ENCODE results near the gene WEE2.
A peak's percentile ranks its signal among the peaks of the same experiment; 100 is the strongest.
"Not testable (repeated sequence)": the region's sequence is repeated elsewhere in the genome, so short reads cannot be mapped to it uniquely, and the experiment has no call there.

Gene WEE2

DNA sequence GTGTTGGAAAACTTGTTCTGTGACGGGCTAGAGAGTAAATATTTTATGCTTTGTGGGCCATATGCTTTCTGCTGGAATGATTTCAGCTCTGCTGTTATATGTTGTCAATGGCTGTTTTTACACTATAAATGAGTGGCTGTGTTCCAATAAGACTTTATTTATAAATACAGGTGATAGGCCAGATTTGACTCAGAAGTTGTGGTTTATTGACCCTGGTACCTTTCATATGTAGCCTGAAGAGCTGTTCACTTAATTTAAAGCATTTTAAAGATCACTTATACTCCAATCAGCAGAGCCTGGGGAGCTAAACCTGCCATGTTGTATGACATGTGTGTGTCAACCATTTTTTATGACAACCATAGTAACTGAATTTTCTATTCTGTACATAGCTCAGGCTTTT is 20.9 kb downstream of the WEE2 start:
- no peaks in the 10 kb centered on the region for H3K9me3 ChIP-seq
- TF ChIP-seq Cebpa-rat (IDR thresholded peaks at IDR 0.05) = no peak
- H3K27ac ChIP-seq = no peak overlapping the region
- H4K20me1 ChIP-seq = no peaks in the 10 kb centered on the region
- no peak overlapping the region for H3K9ac ChIP-seq
- no peaks in the 10 kb centered on the region for H3K4me1 ChIP-seq
- H3K4me2 ChIP-seq = no peak overlapping the region
- H3K27me3 ChIP-seq = no peaks in the 10 kb centered on the region
- H3K36me3 ChIP-seq = no peaks in the 10 kb centered on the region
- no peak overlapping the region for H3K4me3 ChIP-seq

DNA sequence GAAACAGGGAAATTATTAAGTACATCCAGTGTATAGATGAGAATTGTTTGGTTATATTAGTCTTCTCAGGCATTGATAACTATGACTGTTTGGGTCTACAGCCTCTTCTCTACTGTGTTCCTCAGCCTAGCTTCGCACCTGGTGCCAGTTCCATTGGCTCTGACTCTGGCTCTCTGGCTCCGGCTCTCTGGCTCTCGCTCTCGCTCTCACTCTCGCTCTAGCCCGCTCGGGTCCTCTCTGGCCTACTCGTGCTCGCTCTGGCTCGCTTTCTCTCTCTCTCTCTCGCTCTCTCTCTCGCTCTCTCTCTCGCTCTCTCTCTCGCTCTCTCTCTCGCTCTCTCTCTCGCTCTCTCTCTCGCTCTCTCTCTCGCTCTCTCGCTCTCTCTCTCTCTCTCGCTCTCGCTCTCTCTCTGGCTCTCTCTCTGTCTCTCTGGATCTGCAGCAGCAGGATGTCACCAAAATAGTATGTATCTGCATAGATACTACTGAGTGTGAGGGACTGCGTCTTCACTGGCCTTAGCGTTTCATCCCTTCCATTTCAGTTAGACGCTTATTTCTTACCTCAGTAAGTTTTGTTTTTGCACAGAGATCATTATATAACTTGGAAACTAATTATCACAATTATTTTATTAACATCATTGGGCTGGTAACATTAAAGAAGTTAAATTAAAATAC is 23.5 kb downstream of the WEE2 start:
- no peak overlapping the region for H3K27ac ChIP-seq

DNA sequence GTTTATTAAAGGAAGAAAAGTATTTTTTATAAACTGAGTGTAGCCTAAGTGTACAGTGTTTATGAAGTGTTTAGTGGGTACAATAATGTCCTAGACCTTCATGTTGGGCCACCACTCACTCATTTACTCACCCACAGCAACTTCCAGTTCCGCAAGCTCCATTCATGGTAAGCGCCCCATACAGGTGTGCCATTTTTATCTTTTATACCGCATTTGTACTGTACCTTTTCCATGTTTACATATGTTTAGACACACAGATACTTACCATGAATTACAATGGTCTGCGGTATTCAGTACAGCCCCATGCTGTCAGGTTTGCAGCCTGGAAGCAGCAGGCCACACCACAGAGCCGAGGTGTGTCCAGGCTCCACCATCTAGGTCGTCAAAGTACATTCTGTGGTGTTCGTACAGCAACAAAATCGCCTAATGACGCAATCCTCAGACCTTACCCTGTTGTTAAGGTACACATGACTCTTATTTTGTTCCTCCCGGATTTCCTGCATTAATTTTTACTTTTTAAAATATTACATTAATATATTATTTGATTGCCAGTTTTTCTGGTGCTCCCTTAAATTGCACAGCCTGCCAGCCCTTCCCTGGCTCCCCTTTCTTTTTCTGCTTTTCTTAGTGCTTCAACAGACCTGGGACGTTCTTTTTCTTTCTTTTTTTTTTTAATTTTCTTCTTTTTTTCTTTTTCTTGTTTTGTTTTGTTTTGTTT is 29.1 kb downstream of the WEE2 start:
- H3K4me1 ChIP-seq = peaks cover 34% of the 10 kb centered on the region
- H3K27ac ChIP-seq = peak overlapping the region; percentile 82
- H3K27me3 ChIP-seq = no peaks in the 10 kb centered on the region
- peak overlapping the region; percentile 88 for H3K9ac ChIP-seq
- peaks cover 23% of the 10 kb centered on the region for H4K20me1 ChIP-seq
- peak; percentile 60 for TF ChIP-seq Cebpa-rat (IDR thresholded peaks at IDR 0.05)
- H3K36me3 ChIP-seq = peaks cover 27% of the 10 kb centered on the region
- peak overlapping the region; percentile 87 for H3K4me2 ChIP-seq
- no peaks in the 10 kb centered on the region for H3K9me3 ChIP-seq
- H3K4me3 ChIP-seq = peak overlapping the region; percentile 80

More for the DNA sequence above, 23.5 kb downstream of the WEE2 start:
- H3K9me3 ChIP-seq = no peaks in the 10 kb centered on the region
- H3K36me3 ChIP-seq = no peaks in the 10 kb centered on the region
- no peak overlapping the region for H3K9ac ChIP-seq
- H3K27me3 ChIP-seq = no peaks in the 10 kb centered on the region
- no peak overlapping the region for H3K4me2 ChIP-seq
- peaks cover under 1% of the 10 kb centered on the region; the same call in 1 of the 2 replicates for H3K4me1 ChIP-seq
- H3K4me3 ChIP-seq = no peak overlapping the region
- H4K20me1 ChIP-seq = no peaks in the 10 kb centered on the region
- TF ChIP-seq Cebpa-rat (IDR thresholded peaks at IDR 0.05) = no peak

DNA sequence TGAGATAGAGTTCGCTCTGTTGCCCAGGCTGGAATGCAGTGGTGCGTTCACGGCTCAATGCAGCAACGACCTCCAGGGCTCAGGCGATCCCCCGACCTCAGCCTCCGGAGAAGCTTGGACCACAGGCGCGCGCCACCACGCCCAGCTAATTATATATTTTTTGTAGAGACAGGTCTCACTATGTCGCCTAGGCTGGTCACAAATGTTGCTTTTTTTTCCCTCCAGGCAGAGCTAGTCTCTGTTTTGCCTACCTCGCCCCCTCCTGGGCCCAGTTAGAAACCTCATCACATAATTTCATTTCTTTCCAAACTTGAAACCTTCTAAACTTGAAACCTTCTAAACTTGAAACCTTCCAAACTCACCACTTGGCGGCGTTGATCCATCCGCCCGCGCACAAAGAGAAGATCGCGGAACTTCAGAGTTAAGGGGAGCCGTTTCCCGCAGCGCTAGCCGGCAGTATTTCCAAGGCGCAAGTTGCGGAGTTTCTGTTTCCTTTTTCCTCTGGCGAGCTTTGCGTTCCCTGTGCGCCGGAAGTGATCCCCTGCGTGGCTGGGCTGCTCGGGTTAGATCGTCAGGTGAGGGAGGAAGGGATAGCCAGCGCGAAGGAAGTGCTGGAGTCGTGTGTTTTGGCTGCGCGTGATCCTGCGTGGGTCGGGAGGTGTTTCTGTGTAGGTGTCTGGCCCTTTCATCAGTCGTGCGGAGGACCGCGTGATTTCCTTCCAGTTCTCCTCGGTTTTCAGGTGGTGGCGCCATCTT is 29.9 kb downstream of the WEE2 start, which contains the start of gene SSBP1:
SSBP1 (plus strand) TSS at position 523 of the 756 bp plus-strand sequence. CDS start 809 bp downstream, outside the sequence.
- Histone ChIP-seq H3K27ac (peak within 1 kb of the TSS; percentile 86), H3K4me1 (peaks cover 34% of the 10 kb centered on the region)
- TF ChIP-seq Cebpa-rat (IDR thresholded peaks at IDR 0.05) = no peak

DNA sequence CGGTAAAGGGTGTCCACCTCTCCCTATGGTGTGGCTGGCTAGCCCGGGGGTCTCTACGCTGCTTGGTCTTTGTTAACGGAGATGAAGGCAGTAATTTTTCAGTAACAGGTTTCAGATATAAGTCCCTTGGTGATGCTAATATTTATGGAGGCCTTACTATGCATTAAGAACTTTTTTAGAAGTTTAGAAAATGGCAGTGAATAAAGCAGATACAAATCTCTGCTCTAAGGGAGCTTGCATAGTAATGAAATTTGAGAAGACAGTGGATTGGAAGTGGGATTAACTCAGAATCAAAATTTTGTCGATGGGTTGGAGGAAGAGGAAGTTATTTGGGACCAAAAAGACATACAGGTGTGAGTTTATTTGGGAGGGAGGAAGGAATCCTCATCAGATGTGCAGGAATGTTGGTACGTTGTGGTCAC is 30.4 kb downstream of the WEE2 start:
- Histone ChIP-seq H3K4me2 (peak overlapping the region; percentile 82), H3K27ac (peak overlapping the region; percentile 86), H3K36me3 (peaks cover 40% of the 10 kb centered on the region), H3K4me1 (peaks cover 34% of the 10 kb centered on the region), H3K4me3 (peak overlapping the region; percentile 80), H3K9ac (peak overlapping the region; percentile 85), H3K9me3 (no peaks in the 10 kb centered on the region), H4K20me1 (peaks cover 35% of the 10 kb centered on the region), H3K27me3 (no peaks in the 10 kb centered on the region)
- TF ChIP-seq Cebpa-rat (IDR thresholded peaks at IDR 0.05) = no peak

More for the DNA sequence above, 29.9 kb downstream of the WEE2 start, which contains the start of gene SSBP1:
- Histone ChIP-seq H4K20me1 (peaks cover 30% of the 10 kb centered on the region), H3K36me3 (peaks cover 34% of the 10 kb centered on the region), H3K9me3 (no peaks in the 10 kb centered on the region), H3K9ac (peak within 1 kb of the TSS; percentile 88), H3K4me2 (peak within 1 kb of the TSS; percentile 87), H3K4me3 (peak within 1 kb of the TSS; percentile 80), H3K27me3 (no peaks in the 10 kb centered on the region)

DNA sequence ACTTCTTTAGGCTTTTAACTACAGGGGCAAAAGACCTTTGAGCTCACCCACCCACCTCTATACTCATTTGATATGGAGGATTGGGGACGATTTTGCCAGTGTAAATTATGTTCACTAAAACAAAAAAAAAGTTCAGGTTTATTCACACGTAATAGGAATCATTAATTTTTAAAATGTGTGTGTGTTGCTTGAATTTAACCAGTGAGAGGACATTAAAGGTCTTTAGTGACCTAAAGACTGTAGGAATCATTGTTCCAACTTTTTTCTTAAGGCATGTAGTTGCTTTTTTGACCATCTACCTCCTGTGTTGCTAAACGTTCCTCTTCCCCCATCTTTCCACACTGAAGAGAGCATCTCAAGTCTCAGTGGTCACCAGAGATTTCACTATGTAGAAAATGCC is 31.1 kb downstream of the WEE2 start:
- Histone ChIP-seq H3K9me3 (no peaks in the 10 kb centered on the region), H3K4me2 (peak overlapping the region; percentile 82), H3K9ac (peak overlapping the region; percentile 85), H3K4me3 (peak overlapping the region; percentile 80), H3K27me3 (no peaks in the 10 kb centered on the region), H3K4me1 (peaks cover 34% of the 10 kb centered on the region), H3K36me3 (peaks cover 47% of the 10 kb centered on the region), H4K20me1 (peaks cover 42% of the 10 kb centered on the region), H3K27ac (no peak overlapping the region; the same call in 1 of the 2 replicates)
- no peak for TF ChIP-seq Cebpa-rat (IDR thresholded peaks at IDR 0.05)

DNA sequence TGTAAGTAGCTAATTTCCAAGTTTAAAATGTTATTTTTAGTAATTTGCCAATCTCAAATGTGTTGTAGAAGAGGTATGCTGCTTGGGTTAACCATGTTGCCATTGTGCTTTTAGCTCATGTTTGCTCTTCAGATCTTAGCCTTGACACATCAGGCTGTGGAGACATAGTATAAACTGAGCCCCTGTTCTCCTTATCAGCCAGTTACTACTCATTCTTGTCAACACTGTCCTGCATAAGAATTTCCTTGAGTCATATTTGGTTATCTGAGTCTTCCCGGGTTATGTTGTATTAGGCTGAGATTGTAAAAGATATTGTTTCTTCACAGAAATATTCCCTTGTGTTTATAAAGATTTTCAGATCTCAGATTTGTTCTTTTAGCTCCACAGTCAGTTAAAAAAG is 34.1 kb downstream of the WEE2 start:
- Histone ChIP-seq H3K4me2 (no peak overlapping the region), H3K36me3 (peaks cover 74% of the 10 kb centered on the region), H3K27me3 (no peaks in the 10 kb centered on the region), H3K4me1 (peaks cover 27% of the 10 kb centered on the region), H4K20me1 (peaks cover 49% of the 10 kb centered on the region), H3K27ac (no peak overlapping the region), H3K9ac (no peak overlapping the region), H3K4me3 (no peak overlapping the region), H3K9me3 (no peaks in the 10 kb centered on the region)
- no peak for TF ChIP-seq Cebpa-rat (IDR thresholded peaks at IDR 0.05)

DNA sequence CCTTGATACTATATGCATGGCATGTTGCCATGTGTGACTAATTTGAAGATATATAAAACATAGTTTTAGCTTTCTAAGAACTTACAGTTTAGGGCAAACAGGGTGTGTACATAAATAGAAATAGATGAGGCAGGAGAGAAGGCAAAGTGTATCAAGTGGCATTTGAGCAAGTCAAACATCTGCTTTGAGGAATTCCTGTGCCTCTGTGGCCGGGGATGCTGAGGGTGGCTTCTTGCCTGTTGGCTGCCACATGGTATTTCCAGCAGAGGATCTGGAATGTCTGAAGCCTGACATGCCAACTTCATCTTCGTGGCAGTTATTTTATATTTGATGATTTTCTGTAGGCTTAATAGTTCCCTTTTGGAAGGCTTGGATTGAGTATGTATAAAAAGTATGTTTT is 36.0 kb downstream of the WEE2 start:
- H3K9ac ChIP-seq = no peak overlapping the region
- H3K4me1 ChIP-seq = peaks cover 21% of the 10 kb centered on the region
- H4K20me1 ChIP-seq = peaks cover 49% of the 10 kb centered on the region
- H3K4me2 ChIP-seq = no peak overlapping the region
- H3K36me3 ChIP-seq = peaks cover 93% of the 10 kb centered on the region
- TF ChIP-seq Cebpa-rat (IDR thresholded peaks at IDR 0.05) = no peak
- no peak overlapping the region for H3K27ac ChIP-seq
- H3K9me3 ChIP-seq = peaks cover 1% of the 10 kb centered on the region
- H3K27me3 ChIP-seq = no peaks in the 10 kb centered on the region
- H3K4me3 ChIP-seq = no peak overlapping the region

DNA sequence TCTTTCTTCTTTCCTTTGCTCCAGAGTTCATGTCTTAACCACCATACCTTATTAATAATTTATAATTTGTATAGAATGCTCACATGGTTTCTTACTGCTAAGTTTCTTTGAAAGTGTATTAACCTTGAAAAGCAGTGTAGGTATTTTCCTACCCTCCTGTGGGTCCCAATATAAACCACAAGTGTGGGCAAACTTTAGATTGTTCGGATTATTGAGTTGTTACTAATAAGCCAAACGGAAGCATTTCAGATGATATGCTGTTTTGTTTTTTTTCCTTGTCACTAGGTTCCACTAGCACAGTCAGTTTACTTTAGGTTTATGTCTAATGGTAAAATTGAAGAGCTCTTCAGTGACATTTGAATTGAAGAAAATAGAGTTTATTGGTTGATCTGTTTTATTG is 40.2 kb downstream of the WEE2 start:
- Histone ChIP-seq H4K20me1 (0 out of 2 replicates have a peak, but pooled peaks cover 16% of the 10 kb centered on the region), H3K36me3 (peaks cover 97% of the 10 kb centered on the region), H3K9me3 (peaks cover 40% of the 10 kb centered on the region), H3K4me3 (no peak overlapping the region), H3K9ac (no peak overlapping the region), H3K27ac (no peak overlapping the region), H3K27me3 (no peaks in the 10 kb centered on the region), H3K4me2 (no peak overlapping the region), H3K4me1 (no peaks in the 10 kb centered on the region)
- TF ChIP-seq Cebpa-rat (IDR thresholded peaks at IDR 0.05) = no peak

DNA sequence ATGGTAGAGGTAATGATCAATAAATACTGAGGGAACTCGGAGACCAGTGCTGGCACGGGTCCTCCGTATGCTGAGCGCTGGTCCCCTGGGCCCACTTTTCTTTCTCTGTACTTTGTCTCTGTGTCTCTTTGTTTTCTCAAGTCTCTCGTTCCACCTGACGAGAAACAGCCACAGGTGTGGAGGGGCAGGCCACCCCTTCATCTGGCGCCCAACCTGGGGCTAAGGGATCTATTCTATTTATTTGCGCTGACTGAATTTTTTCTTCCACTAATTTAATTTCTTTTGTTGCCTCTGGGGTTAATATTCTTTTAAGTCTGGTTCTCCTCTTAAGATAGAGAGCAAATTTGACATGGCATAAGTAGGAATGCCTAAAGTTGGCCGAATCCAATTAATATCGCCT is 43.8 kb downstream of the WEE2 start:
- H3K9me3 ChIP-seq = peaks cover 40% of the 10 kb centered on the region
- H3K27ac ChIP-seq, H3K9ac ChIP-seq, H3K4me1 ChIP-seq, H4K20me1 ChIP-seq, H3K4me2 ChIP-seq, H3K27me3 ChIP-seq: not testable (repeated sequence)
- H3K4me3 ChIP-seq = peak overlapping the region; percentile 36
- H3K36me3 ChIP-seq = peaks cover 98% of the 10 kb centered on the region
